KBM-7 (cell line): ENCODE measurements around the gene RGPD5.
"Not testable (repeated sequence)": the region's sequence is repeated elsewhere in the genome, so short reads cannot be mapped to it uniquely, and the experiment has no call there.

ENCODE experiments used
- DNase-seq: peaks from one replicate; pipeline ENCODE4 v3.0.0-alpha.2; 2015
- in situ Hi-C: fragments of 300-500 bp; cut with MboI; formaldehyde crosslinking; loops from 2 replicates; pipeline ENCODE4 v1.14.3; 2020; ENCODE audit warnings: low sequenced_read_pairs, low pct_unique_long_range_greater_than_20kb, mixed read lengths

The RGPD5 gene

GRCh38 chr2:109888414-109888813 is 94.3 kb downstream of the RGPD5 start:
- DNase-seq, in situ Hi-C loops: not testable (repeated sequence)

- DNase-seq, in situ Hi-C loops: not testable (repeated sequence)
Measured at GRCh38 chr2:109889909-109890308, 95.8 kb downstream of the RGPD5 start.

GRCh38 chr2:109891024-109891423 is 96.9 kb downstream of the RGPD5 start:
- in situ Hi-C loops, DNase-seq: not testable (repeated sequence)

- in situ Hi-C loops, DNase-seq: not testable (repeated sequence)
Measured at GRCh38 chr2:109893736-109894135, 99.6 kb downstream of the RGPD5 start.

- DNase-seq, in situ Hi-C loops: not testable (repeated sequence)
Measured at GRCh38 chr2:109894141-109894540, 100.0 kb downstream of the RGPD5 start.

- DNase-seq: not testable (repeated sequence)
Measured at GRCh38 chr2:109895090-109895869, 101.2 kb downstream of the RGPD5 start.

GRCh38 chr2:109896212-109896611 is 102.1 kb downstream of the RGPD5 start:
- in situ Hi-C loops, DNase-seq: not testable (repeated sequence)

More at GRCh38 chr2:109895090-109895869, 101.2 kb downstream of the RGPD5 start:
- in situ Hi-C loops: not testable (repeated sequence)

GRCh38 chr2:109897769-109898461 is 103.8 kb downstream of the RGPD5 start:
- DNase-seq, in situ Hi-C loops: not testable (repeated sequence)

- DNase-seq, in situ Hi-C loops: not testable (repeated sequence)
Measured at GRCh38 chr2:109898462-109899336, 104.6 kb downstream of the RGPD5 start, which contains the start of gene LIMS3. TSS of gene LIMS3 (plus strand) at chr2:109898688. CDS start at chr2:109898729, 41 bp downstream.

- DNase-seq, in situ Hi-C loops: not testable (repeated sequence)
Measured at GRCh38 chr2:109905796-109906195, 111.7 kb downstream of the RGPD5 start.
